GM21423 (cell line): Measurements from ENCODE around the gene TSHZ2.
"Not testable (repeated sequence)": the region's sequence is repeated elsewhere in the genome, so short reads cannot be mapped to it uniquely, and the experiment has no call there.

ENCODE experiments used
- ATAC-seq: cut with Tn5 transposase; IDR thresholded peaks from one replicate; pipeline ENCODE4 v1.9.1; 2021; ENCODE audit warnings: mild to moderate bottlenecking, moderate library complexity; ENCODE audit not compliant: unreplicated experiment

TSHZ2 gene

DNA sequence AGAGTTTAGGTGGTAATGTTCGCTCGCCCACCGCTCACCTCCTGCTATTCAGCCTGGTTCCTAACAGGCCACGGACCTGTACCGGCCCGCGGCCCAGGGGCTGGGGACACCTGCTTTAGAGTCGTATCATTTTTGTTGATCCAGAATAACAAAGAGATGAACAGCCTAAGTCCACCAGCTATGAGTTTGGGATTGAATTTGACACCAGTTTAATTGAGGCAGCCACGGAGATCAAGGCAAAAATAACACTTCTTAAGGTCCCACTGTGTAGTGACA, 108.5 kb downstream of the TSHZ2 start:
- ATAC-seq: no peak

DNA sequence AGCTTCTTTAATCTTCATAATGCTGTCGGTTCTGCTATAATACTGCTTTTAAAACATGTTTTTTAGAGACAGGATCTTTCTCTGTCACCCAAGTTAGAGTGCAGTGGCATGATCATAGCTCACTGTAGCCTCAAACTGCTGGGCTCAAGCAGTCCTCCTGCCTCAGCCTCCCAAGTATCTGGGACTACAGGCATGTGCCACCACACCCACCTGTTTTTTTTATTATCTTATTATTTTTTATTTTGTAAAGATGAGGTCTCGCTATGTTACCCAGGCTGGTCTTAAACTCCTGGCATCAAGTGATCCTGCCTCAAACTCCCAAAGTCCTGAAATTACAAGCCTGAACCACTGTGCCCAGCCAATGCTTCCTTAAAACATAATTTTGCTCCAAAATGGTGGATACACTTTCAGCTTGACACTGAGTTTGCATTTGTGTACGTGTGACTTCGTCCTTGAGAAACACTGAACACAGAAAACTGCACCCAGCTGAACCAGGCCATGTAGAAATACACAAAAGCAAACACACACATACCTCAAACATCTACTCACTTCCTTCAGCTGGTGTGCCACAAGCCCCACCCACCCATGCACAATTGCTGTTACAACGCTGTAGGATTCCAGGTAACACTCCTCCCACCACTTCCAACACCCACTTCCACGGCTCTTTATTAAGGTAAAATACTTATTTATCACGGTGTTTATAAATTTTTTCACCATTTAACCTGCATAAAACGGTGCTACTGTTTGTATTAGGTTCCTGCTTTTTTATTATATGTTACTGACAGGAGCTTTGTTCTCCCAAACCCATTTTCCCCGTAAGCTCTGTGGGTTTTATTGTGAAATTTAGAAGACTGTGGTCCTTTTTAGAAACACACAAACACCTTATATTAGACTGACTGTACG, 109.1 kb downstream of the TSHZ2 start:
- no peak for ATAC-seq

DNA sequence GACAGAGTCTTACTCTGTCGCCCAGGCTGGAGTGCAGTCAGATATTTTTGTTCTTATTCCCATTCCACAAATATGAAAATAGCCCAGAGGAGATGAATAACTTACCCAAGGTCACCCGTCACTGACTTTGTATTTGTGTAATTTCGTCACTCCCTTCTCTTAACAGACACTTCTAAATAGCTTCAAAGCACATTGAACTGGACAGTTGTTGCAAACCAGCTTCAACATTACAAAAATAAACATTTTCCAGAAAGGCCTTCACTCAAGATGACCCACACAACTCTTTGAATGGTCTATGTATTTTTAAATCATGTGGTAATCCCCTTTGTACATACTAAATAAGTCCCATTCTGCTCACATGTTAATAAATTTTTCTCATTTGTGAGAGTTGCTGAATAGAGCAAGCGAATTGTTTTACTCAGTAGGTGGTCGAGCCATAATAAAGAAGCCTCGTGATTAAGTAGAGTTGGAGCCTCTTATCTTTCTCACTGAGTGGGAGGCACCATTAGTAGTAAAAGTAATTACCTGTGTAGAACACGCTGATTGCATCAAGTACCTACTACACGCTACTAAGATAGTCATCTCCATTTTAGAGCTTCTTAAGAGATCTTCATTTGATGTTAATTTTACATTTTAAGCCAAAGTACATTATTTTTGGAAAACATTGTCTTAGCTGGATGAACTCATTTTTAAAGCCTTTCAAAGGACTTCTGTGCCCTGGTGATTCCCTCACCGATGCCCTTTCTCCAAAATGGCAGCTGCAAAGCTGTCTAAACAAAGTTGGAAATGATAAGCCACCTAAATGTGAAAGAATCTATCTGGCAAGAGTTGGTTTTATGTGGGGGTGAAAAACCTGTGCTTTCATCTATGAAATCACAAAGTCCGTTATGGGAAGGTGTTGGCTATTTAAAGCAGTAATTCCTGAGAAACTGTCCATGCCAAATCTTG, 110.0 kb downstream of the TSHZ2 start:
- no peak for ATAC-seq

DNA sequence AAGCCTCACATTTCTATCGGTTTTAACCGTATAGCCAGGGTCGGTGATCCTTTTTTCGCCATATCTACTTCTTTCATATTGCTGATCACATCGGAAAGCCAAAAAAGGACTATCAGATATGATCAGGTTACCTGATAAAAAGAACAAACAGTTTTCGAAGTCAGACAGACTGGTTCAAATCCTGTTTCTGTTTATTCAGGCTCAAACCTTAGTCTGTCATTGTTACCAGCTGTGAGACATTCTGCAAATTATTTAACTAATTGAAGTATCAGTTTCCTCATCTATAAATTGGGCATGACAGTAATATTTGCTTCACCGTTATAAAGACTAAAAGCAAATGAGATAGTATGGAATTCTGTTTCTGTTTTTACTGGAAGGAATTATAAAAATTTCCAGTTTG, 111.3 kb downstream of the TSHZ2 start:
- ATAC-seq: no peak

DNA sequence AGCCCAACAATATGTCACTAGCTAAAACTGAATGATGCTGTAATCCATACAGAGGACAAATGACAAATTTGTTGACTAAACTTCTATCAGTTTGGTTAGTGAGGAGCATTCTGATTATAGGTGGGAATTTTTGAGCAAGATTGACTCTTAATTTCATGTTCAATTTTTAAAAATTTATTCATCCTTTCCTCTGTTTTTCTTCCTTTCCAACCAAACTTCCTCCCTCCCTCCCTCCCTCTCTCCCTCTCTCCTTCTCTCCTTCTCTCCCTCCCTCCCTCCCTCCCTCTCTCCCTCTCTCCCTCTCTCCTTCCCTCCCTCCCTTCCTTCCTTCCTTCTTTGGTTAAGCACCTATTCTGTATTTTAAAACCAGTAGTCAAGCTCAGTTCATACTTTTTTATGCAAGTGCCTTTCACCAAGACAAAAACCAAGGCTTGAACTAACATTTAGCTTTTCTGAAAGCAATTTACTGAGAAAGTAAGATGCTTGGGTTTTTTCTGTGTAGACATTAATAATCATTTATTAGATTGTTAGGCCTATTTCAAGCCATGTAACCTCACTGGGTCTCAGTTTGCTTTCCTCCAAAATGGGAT, 112.3 kb downstream of the TSHZ2 start:
- ATAC-seq: no peak

DNA sequence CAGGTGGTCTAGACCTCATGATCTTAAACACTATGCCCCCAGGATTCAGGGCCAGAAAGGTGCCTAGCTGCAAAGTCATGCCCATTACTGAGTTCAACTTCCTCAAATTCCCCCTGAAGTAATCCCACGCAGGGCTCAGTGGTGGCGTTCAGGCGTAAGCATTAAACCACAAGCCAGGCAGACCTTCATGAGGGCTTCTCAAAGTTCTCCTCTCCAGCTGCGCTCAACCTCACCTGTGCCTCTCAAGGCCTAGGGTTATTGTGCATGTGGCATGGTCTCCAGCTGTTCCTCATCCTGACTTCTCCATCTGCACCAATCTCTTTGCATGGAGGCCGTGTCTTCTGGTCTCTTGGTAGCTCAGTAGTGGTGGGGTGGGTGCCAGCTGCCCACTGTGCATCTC, 113.6 kb downstream of the TSHZ2 start:
- ATAC-seq: no peak

DNA sequence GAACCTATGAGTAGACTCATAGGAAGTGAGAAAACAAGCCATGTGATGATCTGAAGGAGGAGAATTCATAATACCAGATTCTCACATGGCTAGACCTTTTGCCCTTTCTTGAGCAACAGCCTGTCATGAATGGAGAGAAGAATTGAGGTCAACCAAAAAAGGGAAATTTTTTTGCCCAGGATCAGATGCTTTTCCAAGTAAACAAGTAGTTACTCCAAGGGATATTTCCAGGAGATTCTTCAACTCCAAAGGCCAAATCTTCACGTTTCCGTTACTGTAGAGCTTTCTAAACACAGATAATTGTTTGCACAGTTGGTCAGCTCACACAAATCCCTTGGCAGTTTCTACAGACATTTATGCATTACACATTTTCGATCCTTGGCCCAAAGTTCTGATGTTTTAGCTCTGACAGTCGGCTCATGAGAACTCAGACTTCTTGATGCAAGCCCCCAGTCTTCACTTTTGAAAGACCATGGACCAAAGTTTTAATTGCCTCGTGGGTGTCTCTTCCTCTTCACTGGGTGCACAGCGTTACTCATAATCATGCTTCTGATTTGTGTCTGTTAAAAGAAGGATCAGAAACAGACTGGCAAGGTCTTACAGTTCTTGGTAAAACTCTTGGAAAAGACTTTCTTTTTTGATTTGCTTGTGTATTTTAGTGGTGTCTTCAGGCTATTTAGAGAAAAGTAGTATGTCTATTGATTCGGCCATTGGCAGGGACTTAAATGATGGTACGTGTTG, 115.0 kb downstream of the TSHZ2 start:
- no peak for ATAC-seq

DNA sequence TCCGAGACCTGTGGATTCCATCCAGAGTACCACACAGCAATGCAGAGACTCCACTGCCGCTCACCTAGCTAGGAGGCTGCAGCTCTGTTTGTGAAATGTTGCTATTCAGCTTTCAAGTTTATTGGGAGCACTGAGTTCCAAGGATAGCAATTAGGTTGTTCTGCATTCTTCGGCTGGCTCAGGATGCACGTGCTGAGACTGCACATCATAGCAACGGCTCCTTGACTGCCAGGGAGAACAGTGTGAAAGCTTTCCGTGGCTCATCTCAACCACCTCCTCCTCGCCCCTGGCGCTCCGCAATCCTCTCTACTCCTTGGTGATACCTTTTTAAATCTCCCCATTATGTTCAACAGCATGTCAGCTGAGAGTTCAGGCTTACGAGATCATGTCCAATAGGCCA, 116.6 kb downstream of the TSHZ2 start:
- no peak for ATAC-seq

DNA sequence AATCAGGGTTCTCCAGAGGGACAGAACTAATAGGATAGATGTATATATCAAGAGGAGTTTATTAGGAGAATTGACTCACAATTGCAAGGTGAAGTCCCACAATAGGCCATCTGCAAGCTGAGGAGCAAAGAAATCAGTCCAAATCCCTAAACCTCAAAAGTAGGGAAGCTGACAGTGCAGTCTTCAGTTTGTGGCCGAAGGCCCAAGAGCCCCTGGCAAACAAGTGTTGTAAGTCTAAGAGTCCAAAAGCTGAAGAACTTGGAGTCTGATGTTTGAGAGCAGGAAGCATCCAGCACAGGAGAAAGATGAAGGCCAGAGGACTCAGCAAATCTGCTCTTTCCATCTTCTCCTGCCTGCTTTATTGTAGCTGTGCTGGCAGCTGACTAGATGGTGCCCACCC, 117.7 kb downstream of the TSHZ2 start:
- ATAC-seq: not testable (repeated sequence)

DNA sequence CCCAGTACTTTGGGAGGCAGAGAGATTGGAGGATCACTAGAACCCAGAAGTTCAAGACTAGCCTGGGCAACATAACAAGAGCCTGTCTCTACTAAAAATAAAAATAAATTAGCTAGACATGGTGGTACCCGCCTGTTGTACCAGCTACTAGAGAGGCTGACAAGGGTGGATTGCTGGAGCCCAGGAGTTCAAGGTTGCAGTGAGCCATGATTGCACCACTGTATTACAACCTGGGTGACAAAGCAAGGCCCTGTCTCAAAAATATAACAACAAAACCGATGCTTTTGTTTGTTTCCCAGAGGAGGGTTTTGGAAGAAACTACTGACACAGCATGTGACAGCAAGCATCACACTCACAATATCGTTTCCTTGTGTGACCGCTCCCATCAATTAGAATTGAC, 119.6 kb downstream of the TSHZ2 start:
- ATAC-seq: no peak

DNA sequence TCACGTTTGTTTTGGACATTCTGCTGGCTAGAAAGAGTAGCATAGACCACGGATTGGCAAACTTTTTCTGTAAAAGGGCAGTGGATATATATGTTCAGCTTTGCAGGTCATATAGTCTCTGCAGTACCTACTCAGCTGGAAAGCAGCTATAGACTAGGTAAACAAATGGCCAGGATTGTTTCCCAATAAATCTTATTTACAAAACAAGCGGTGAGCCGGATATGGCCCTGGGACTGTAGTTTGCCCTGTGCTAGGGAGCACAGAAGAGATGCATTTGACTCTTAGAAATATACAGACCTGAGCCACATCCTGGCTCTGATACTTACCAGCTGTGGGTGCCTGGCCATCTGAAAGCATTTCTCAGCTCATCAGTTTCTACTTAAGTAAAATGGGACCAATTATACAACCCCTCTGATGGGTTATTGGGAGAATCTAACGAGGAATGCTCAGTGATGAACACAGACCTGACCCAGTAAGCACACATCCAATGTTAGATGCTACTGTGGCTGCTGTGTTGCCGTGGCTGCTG, 120.7 kb downstream of the TSHZ2 start:
- ATAC-seq: no peak

DNA sequence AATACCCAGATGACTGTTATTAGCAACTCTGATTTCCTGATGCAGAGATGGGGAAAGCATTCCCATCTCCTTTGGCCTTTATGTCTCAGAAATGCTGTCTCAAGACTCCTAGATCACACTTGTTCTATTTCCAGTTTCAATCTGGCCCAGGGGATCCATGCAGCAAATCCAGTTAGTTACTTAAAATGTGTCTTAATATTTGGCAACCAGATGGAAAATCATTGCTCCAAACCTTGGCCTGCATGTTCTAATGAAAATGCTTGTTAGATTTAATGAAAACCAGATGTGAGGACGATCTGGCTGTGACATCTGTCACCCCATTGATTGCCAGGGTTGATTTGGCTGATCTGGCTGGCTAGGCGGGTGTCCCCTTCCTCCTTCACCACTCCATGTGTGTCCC, 125.2 kb downstream of the TSHZ2 start:
- ATAC-seq: no peak

DNA sequence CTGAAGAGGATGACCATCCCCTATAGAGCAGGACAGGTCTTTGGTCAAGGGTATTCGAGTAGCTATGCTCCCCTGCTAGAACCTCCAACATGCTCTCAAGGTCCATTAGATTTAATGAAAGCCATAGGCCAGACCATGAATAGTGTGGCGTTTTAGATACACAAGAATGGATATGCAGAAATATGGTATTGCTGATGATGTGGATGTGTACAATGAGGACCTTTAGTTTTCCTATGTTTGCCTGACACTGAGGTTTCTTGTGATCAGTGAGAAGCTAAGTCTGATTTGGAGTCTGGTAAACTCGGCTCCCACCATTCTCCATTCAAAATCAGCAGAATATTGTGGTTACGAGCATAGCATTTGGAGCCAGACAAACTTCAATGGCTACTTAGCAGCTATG, 125.6 kb downstream of the TSHZ2 start:
- no peak for ATAC-seq

DNA sequence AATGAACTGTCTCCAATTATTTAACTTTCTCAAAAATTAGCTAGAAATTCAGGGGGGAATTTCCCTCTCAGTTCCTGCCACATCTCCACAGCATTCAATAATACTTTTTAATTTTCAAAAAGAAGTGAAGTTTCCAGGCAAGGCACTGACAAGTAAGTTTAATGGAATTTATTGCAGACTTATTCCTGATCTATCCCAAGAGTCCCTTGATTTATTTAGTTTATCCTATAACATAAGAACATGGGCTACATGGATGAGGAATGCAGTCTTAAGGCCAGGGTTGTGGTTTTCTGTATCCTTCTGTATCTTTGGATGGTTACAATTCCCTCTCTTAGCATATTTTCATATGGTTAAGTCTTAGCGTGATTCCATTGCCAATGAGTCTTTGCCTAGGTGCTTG, 126.5 kb downstream of the TSHZ2 start:
- no peak for ATAC-seq

DNA sequence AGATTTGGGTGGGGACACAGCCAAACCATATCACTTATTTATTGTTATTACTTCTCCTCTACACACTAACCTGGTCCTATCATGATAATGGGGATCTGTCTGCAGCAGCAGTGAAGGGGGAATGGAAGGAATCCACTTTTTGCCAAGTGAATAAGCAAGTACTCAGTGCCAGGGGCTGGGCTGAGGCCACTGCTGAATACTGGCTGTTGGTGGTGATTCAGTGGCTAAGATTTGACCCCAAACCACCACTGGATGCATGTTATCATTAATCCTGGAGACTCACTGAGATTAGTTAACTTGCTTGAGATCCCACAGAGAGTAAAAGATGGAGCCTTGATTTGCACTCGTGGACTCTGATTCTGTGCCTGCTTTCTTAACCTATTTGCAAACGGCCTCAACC, 127.7 kb downstream of the TSHZ2 start:
- no peak for ATAC-seq

DNA sequence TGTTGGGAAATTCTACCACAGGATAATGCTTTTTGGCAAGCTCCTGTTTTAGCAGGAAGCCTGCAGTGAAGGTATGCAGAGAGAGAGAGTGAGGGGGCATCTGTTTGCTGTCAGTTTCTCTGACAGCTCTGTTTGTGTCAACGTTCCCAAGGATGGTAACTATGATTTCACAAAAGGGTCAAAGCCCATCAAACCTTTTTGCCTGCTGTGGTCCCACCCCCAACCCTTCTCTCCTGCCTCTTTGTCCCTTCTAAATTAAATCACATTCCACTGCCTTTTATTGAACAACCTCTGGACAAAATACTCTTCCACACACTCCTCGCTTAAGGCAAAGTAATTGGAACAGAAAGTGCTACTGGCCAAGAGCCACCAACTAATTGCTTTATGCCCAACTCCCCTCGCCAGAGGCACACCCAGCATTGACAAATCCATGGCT, 128.3 kb downstream of the TSHZ2 start:
- ATAC-seq: no peak

DNA sequence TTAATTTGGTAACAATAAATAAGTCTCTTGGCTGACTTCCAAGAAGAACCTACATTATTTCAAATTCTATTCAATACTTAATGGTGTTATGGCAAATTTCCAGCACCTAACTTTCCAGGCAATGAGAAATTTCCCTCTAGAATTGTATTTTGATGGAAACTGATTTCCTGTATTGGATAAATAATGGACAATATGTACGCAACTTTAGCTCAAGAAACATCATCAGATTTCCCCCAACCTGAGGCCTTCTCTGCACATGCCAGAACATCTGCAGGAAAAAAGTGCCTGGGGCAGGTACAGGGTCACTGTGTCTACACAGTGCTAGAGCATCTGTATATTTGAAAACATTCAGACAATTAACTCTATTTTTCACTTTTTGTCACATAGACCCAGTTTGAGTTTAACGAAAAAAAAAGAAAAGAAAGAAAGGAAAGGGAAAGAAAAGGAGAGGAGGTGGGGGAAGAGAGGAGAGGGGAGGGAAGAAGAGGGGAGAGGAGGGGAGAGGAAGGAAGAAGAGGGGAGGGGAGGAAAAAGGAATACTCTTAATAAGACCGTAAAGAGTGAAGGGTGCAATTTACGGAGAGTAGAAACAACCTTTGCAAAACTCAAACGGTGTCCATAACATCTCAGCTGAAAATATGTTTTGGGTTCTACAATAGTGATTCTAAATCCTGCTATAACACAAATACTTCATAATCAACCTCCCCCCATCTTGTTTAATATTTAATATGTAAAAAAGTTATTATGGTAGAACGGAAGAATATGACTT, 130.0 kb downstream of the TSHZ2 start:
- ATAC-seq: no peak

DNA sequence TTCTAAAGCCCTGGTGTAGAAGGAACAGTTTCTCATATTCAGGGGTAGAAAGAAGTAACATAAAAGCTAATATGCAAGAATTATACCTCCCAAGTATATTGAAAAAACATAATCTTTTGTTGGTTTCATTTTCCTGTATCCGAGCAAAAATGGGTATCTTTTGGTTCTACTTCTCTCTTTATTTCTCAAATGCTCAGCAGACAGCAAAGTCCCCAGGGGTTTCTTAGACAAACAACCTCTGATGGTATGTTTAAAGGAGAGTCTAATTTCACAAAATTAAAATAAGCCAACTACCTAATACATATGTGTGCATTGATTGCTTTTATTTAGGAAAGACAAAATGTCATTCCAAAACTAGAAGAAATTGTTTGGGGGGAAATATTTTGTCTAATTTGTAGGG, 131.0 kb downstream of the TSHZ2 start:
- no peak for ATAC-seq

DNA sequence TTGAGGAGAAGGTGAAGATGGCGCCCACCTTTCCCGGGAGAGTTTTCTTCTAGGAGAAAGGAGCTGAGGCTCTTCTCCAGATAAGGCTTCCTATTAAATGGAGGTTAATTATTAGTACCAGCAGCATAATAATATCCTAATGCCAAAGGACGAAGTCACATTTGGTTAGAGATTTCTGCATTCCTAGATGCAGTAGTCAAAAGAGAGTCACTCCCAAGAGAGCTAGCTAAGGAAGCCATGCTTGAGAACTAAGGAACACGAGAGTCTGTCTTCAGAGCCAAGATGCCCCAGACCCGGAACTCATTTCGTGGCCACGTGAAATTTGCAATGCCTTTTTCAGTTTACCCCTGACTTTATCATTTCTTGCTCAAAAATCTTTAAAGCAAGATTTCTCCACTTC, 132.7 kb downstream of the TSHZ2 start:
- ATAC-seq: no peak

DNA sequence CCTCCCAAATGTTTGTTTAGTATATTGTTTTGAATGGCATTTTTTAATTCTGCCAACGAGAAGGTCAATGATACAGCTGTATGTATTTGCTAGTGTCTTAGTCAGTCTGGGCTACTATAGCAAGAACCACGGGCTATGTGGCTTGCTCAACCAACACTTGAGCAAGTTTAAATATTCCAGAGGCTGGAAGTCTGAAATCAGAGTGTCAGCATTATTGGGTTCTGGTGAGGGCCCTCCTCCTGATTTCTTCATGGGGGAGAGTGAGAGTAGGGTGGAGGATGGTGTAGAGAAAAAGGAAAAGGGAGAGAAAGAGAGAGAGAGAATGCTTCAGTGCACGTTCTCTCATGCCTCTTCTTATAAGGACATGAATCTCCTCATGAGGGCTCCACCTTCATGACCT, 144.6 kb downstream of the TSHZ2 start:
- ATAC-seq: no peak
